GM19023 (cell line): Measurements from ENCODE around the gene MAN1A1.
"Not testable (repeated sequence)": the region's sequence is repeated elsewhere in the genome, so short reads cannot be mapped to it uniquely, and the experiment has no call there.

Source experiments
- ATAC-seq: cut with Tn5 transposase; IDR thresholded peaks from one replicate; pipeline ENCODE4 v1.9.1; 2021; ENCODE audit warnings: mild to moderate bottlenecking, moderate library complexity; ENCODE audit not compliant: unreplicated experiment

MAN1A1 gene

GRCh38 chr6:119307056-119307455, 42.5 kb downstream of the MAN1A1 start:
- ATAC-seq: no peak

GRCh38 chr6:119306396-119306968, 43.1 kb downstream of the MAN1A1 start:
- ATAC-seq: no peak

GRCh38 chr6:119303164-119303887, 46.2 kb downstream of the MAN1A1 start:
- ATAC-seq: no peak

GRCh38 chr6:119301429-119301828, 48.1 kb downstream of the MAN1A1 start:
- ATAC-seq: no peak

- no peak for ATAC-seq
Observed at GRCh38 chr6:119299694-119300093, 49.9 kb downstream of the MAN1A1 start.

- no peak for ATAC-seq
Observed at GRCh38 chr6:119297049-119297448, 52.5 kb downstream of the MAN1A1 start.

- ATAC-seq: no peak
Observed at GRCh38 chr6:119296036-119297035, 53.2 kb downstream of the MAN1A1 start.

GRCh38 chr6:119294984-119295383, 54.6 kb downstream of the MAN1A1 start:
- ATAC-seq: peak; percentile 76

GRCh38 chr6:119291060-119291459, 58.5 kb downstream of the MAN1A1 start:
- ATAC-seq: not testable (repeated sequence)

GRCh38 chr6:119290306-119290705, 59.3 kb downstream of the MAN1A1 start:
- no peak for ATAC-seq

GRCh38 chr6:119289651-119290050, 59.9 kb downstream of the MAN1A1 start:
- ATAC-seq: no peak

- no peak for ATAC-seq
Observed at GRCh38 chr6:119285908-119286625, 63.5 kb downstream of the MAN1A1 start.

- ATAC-seq: no peak
Observed at GRCh38 chr6:119284861-119285521, 64.6 kb downstream of the MAN1A1 start.

GRCh38 chr6:119283979-119284545, 65.5 kb downstream of the MAN1A1 start:
- ATAC-seq: no peak

GRCh38 chr6:119283214-119283613, 66.3 kb downstream of the MAN1A1 start:
- no peak for ATAC-seq

- no peak for ATAC-seq
Observed at GRCh38 chr6:119280668-119281067, 68.9 kb downstream of the MAN1A1 start.

- no peak for ATAC-seq
Observed at GRCh38 chr6:119280080-119280479, 69.5 kb downstream of the MAN1A1 start.

GRCh38 chr6:119278625-119279024, 70.9 kb downstream of the MAN1A1 start:
- ATAC-seq: no peak

GRCh38 chr6:119277052-119277451, 72.5 kb downstream of the MAN1A1 start:
- ATAC-seq: no peak

GRCh38 chr6:119276211-119276610, 73.3 kb downstream of the MAN1A1 start:
- ATAC-seq: no peak
